GM19035 (cell line): ENCODE results near the gene MRPL22.
"Not testable (repeated sequence)": the region's sequence is repeated elsewhere in the genome, so short reads cannot be mapped to it uniquely, and the experiment has no call there.

Source experiments
- ATAC-seq: cut with Tn5 transposase; IDR thresholded peaks from one replicate; pipeline ENCODE4 v1.9.1; 2021; ENCODE audit not compliant: unreplicated experiment

Gene MRPL22

GRCh38 chr5:154940772-154941620 lies at the start of gene MRPL22:
MRPL22 (plus strand) TSS chr5:154941073; CDS start chr5:154941111, 38 bp downstream.
- ATAC-seq = peak; percentile 55

DNA sequence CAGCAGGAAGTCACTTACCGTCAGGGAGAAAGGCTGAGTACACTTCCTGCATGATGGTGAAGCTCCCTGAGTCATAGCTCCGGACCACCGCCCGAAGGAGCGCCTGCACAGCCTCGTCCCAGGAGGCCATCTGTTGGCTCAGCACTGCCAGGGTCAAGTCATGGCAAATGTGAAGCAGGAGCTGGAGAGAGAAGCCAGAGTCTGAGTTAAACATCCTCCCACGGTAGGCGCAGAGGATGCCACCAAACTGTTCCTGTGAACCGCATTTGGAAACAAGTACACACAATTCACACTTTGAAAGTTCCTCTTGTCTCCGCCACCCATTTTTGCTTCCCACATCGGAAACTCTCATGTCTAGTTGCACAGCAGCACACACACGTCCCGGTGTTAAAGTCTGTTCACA lies 48.5 kb upstream of the MRPL22 start:
- no peak for ATAC-seq

GRCh38 chr5:154893381-154893780 lies 47.5 kb upstream of the MRPL22 start:
- no peak for ATAC-seq

- ATAC-seq = no peak
Measured at GRCh38 chr5:154895606-154896561, 45.0 kb upstream of the MRPL22 start.

- no peak for ATAC-seq
Measured at GRCh38 chr5:154896562-154897165, 44.2 kb upstream of the MRPL22 start.

- ATAC-seq = no peak
Measured at GRCh38 chr5:154898210-154898609, 42.7 kb upstream of the MRPL22 start.

DNA sequence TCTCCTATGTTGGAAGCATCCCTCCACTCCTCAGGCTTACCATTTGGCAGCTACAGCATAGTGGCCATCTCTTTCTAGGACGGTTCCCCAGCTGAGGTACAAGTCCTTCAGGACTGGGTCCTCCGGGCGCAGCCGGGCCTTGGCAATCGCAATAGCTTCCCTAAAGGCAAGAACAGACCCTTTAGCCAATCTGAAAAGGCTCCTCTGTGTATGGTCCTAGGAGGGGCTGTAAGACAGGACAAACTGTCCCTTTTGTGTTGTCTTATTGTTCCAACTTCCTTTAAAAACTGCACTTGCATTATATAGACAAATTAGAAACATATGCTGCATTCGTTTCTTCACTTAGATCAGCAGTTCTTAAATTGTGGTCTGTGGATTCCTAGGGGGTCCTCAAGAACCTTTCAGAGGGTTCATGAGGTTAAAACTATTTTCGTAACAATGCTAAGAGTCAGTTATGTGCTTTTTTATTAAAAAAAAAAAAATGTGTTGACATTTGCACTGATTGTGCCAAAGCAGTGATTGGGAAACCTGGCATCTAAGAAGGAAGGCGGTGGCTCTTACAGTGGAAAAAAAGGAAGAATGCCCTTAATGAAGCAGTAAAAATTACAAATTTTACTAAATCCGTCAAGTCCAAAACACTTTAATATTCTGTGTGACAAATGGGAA lies 41.6 kb upstream of the MRPL22 start:
- ATAC-seq = no peak

DNA sequence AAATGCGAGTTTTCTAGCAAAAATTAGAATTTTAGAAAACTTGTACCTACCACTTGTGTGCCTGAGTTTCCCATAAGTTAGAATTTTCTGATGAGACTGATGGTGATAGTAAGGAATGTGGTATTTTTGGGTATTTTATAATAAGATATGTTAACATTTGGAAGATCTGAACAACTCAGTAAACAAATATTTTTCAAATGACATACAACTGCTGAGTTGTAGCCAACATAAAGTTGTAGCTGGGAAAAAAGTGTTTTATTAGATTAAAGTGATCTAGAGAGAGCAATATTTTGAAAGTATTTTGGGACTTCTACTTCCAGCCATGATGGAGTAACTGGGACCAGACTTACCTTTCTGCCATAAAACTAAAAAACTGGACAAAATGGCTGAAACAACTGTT lies 40.8 kb upstream of the MRPL22 start:
- ATAC-seq = no peak

DNA sequence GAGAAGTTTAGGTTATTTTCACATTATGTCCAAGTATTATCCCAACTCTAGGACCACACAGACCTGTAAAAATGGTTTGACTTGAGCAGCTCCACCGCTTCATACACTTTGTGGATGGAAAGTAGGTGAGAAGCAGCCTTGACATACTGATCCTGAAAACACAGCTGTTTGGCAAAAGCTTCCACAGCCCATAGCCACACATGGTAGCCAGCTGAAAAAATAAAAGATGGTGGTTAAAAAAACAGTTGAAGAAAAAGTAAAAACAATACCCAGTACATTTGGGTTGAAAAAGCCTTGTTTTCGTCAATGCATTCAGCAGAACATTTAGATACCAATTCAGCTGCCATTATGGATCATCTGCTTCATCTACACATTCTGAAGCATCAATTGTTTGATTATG lies 39.6 kb upstream of the MRPL22 start:
- no peak for ATAC-seq

GRCh38 chr5:154901913-154902312 lies 39.0 kb upstream of the MRPL22 start:
- no peak for ATAC-seq

- ATAC-seq = not testable (repeated sequence)
Measured at GRCh38 chr5:154905601-154906000, 35.3 kb upstream of the MRPL22 start.

- ATAC-seq = no peak
Measured at GRCh38 chr5:154916874-154917273, 24.0 kb upstream of the MRPL22 start.

DNA sequence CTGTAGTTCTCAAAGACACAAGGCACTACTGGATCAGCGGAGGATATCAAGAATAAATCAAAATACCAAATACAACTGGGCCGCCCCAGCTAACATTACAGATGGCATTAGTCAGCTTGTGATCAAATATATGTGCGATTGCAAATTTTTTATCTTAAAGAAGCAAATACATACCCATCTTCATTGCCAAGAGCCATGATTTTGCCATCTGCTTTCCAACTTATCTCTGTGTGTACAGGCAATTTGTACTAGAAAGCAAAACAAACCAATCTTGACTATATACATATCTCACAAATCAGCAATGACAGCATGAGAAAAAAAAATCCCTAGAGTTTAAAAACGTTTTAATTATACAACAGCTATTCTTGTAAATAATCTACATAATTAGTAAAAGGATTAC lies 23.1 kb upstream of the MRPL22 start:
- ATAC-seq = no peak

GRCh38 chr5:154923441-154924430 lies 17.1 kb upstream of the MRPL22 start:
- no peak for ATAC-seq

DNA sequence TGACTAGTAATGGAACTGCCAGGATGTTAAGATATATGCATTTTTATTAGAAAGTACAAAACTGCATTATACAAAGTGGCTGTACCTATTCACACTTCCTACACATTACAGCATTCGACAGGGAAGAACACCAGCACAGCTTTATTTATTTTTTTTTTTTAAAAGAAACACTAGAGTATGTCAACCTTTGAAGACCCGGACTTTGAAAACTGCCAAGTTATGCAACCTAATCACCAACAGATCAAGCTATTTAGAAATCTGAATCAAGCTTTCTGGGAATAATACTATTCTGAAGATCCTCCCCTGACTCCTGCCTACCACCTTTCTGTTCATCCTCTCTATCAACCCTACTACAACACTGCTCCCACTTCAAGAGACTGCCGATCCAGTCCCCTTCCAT lies 7.3 kb upstream of the MRPL22 start:
- ATAC-seq = no peak

GRCh38 chr5:154934881-154935280 lies 6.0 kb upstream of the MRPL22 start:
- no peak for ATAC-seq

DNA sequence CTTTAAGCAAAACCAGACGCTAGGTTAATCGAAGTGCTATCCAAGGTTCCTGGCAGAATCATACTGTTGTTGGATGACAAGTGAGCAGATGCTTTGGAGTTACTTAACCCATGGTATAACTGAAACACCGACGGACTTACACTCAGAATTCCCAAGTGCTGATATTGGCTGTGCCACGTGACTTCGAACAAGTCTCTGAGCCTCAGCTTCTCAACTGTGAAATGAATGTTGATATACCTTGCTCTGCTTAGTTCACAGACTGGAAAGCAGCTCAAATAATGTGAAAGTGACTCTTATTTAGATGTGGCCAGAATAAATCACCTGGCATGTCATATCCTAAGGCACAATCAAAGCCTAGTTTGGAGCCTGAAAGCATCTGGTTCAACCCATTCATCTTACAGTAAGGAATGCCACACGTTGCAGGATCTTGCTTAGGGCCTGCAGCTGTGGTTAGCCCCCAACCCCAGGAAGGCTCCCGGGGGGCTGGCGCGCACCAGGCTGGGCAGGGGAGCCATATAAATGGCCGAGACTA lies 3.6 kb upstream of the MRPL22 start:
- no peak for ATAC-seq

DNA sequence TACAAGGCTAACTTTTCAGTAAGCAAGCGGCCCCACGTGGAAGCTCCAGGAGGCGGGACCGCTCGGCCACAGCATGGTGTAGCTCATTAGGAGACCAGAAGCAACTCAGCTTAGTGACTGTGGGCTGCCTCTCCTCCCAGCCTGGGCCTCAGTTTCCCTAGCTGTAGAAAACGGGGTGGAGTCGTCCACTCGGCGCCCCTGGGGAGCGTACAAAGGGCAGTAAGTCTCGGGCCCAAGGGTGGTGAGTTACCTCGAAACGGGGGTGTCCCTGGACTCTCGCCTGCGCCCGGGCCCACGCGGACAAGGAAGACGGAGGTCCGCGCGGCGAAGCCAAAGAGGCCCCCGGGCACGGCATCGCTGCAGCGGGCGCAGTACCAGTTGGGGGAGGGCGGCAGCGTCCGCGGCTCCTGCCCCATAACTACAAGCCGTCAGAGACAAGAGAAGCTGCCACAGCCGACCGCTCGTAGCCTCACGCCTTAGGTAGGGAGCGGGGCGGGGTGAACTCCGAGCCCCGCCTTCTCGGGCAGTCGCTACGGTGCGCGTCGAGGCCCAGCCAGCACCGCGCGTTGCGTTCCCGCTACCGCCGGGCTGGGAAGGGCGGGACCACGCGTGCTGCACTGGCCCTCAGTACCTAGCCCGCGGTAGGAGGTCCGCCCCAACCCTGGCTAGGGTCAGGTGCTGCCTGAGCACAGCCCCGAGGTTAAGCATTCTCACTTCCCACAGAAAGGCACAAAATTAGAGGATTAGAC lies 3.0 kb upstream of the MRPL22 start, which contains the start of gene GEMIN5:
TSS of gene GEMIN5 (minus strand) at position 494 of the 749 bp plus-strand sequence. CDS start at position 416, 78 bp downstream.
- ATAC-seq = peak; percentile 82
